NCI-H187 treated with DMSO at 0.1 percent for 48 hours (cell line): ENCODE measurements around the gene WIPF3.
"Not testable (repeated sequence)": the region's sequence is repeated elsewhere in the genome, so short reads cannot be mapped to it uniquely, and the experiment has no call there.

Source experiments
- DNase-seq: peaks from one replicate; lab custom pipeline; 2025; lab: John Stamatoyannopoulos, UW

The WIPF3 gene

DNA sequence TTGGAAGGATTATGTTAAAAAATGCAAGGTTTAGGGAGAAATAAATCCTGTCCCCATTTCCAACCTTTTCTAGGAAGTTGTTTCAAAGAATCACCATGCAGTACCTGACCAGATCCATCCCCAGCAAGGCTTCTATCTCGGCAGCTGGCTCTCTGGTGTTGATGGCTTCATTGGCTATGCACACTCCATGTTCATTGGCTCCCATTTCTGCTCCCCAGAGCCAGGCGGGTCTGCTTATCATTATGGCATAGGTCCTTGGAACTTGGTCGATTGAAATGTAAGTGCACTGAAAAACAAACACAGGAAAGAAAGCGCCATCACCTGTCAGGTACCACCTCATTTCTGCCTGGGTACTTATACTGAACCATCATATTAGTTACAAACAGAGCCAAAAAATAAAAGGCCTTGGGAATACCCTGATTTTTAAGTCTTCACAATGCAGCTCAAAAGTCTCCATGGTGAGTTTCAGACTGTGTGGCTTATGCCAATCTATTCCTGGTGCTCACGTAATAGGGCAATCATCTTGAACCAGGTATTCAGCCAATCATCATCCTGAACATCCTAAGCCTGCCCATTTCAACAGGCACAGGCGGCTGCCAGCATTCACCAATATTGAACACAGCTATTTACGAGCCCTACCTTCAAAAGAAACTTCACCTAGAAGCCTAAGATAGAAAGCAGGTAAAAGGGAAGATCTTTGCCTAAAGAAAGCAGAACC lies 148.9 kb downstream of the WIPF3 start:
- DNase-seq, result no peak

DNA sequence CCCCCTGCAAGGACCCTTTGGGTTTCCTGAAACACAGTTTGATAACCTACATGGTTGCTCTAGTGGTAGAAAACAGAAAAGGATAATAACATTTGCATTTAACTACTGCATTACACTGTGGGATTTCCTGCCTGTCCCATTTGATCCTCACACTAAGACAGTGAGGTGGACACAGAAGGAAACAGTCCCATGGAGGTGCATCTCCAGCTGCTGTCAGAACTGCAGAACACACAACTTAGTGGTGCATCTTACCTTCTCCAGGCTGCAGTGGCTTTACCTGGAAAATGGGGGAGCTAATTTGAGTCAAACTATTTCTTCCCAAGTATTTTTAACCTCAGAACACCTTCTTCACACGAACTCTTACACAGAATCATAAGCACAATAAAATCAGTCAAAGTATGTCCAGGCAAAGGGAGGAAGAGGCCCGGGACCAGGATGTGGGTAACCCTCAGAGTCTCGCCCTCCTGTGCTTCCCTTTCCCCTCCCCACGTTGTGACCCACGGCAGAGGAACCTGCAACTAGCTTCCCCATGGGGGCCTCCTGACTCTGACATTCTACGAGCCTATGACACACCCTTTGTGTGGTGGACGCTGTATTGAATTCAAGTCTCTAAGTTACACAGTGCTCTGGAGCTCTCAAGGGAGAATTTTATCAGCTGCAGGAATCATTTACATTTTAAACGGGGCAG lies 149.6 kb downstream of the WIPF3 start:
- no peak for DNase-seq

DNA sequence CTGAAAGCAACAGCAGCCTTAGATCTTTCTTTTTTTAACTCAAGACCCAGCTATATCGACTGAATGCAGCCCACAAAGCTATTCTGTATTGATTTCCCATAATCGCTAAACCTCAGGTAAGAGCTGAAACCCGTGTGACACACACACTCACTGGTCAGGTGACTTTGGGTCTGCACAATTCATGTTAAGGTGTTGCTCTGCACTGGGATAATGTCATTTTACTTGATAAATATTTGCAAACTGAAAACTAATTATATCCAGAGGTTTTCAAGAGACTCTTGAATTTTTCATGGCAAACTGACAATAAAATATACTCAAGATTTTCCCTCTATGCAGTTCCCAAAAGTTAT lies 150.2 kb downstream of the WIPF3 start:
- no peak for DNase-seq

DNA sequence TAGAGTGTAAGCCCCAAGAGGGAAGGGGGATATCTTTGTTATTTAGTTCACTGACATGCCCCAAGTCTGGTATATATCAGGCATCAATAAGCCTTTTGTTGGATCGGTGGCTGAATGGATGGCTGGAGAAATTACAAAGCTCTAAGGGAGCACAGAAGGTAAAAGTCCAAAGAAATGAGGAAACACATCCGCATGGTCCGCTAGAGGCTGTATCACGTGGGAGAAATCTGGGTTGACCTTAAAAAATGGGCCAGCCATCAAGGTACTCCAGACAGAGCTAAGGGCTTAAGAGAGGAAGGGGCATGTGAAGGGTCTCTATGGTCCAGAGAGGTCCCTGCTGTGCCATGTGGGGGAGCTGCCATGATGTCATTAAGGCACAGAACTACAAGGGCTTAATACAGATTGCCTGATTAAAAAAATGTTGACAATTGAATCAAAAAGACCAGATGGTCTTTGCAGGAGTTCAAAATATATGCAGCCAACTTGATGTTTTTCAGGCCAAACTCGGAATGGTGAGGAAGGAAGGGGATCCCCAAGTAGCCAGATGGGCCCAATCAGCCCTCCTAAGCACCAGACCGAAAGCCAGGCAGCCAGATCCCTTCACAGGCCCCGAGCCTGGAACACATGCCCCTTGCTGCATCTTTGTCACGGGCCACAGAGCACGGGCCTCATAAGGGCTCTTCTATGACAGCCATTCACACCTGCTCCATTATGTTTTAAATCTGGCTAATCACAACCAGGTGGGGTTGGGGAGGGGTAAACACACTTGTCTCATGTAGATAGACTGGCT lies 151.4 kb downstream of the WIPF3 start:
- no peak for DNase-seq

GRCh38 chr7:29958667-29959358 lies 152.5 kb downstream of the WIPF3 start:
- no peak for DNase-seq

DNA sequence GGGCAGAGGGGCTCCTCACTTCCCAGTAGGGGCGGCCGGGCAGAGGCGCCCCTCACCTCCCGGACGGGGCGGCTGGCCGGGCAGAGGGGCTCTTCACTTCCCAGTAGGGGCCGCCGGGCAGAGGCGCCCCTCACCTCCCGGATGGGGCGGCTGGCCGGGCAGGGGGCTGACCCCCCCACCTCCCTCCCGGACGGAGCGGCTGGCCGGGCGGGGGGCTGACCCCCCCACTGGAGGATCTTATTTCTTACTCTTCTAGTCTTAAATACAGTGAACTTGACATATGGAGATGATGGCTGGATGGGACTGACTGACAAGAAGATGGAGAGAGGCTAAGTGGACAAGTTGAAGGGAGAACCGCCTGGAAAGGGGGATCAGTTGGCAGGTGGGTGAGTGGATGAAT lies 155.3 kb downstream of the WIPF3 start:
- DNase-seq, result not testable (repeated sequence)

DNA sequence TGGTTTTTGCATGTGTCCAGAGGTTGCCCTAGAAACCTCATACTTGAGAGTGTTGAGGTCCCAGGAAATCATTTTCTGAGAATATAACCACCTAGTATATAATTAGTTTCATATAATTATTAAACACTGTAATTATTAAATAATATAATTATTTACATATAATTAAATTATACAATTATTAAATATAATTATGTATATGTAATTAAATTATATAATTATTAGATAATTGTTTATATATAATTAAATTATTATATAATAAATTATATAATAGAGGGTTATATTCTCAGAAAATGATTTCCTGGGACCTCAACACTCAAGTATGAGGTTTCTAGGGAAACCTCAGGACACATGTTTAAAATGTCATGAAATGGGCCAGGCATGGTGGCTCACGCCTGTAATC lies 155.7 kb downstream of the WIPF3 start:
- no peak for DNase-seq

DNA sequence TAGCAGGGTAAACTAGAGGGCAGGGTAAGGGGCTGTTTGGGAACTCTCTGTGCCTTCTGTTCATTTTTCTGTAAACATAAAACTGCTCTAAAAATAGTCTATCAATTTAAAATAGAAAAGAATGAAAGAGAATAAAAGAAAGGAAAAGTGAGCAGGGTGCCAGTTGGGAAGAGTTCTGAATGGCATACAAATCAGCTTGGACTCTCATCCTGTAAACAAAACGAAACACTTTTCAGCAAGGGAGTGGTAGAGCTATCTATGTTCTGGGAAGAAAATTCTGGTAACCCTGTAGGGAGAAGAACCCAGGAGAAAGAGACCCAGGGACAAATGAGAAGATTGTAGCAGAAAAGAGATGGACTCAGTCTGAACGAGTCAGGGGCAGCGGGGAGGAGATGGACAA lies 158.7 kb downstream of the WIPF3 start:
- DNase-seq, result no peak
